HL-60 (cell line): ENCODE measurements around the gene ZNF622.

ENCODE experiments used
- DNase-seq, 2 experiments: peaks; one replicate each; pipeline ENCODE4 v3.0.0-alpha.2; 2010 to 2020; ENCODE audit warnings: low read depth in 1 of 2, low spot score in 1 of 2
- H3K27ac ChIP-seq: fragments of 250-450 bp; sonication (Bioruptor Pico); replicated peaks from 2 replicates; pipeline ENCODE4 v1.5.1; 2020; ENCODE audit warnings: mild to moderate bottlenecking, moderate library complexity
- H3K27me3 ChIP-seq: fragments of 250-450 bp; sonication (Bioruptor Pico); 2 replicates; pipeline ENCODE4 v1.5.1; 2021; ENCODE audit warnings: mild to moderate bottlenecking, moderate library complexity; ENCODE audit not compliant: insufficient read depth, poor library complexity, severe bottlenecking
- H3K4me3 ChIP-seq: replicated peaks from 2 replicates; pipeline ENCODE4 v1.5.1; 2011; ENCODE audit warnings: mild to moderate bottlenecking, control low read depth, low read length; ENCODE audit not compliant: insufficient read depth
- CTCF ChIP-seq: IDR thresholded peaks from one replicate; pipeline ENCODE4 v1.5.1; 2011; ENCODE audit warnings: low read length, control low read depth, inconsistent platforms; ENCODE audit not compliant: insufficient read depth
- GABPA ChIP-seq: IDR thresholded peaks from 2 replicates; pipeline ENCODE4 v1.6.1; 2012; ENCODE audit warnings: low read depth
- POLR2AphosphoS5 ChIP-seq: IDR thresholded peaks from 2 replicates; pipeline ENCODE4 v1.6.1; 2012; ENCODE audit warnings: low read depth
- REST ChIP-seq: IDR thresholded peaks from 2 replicates; pipeline ENCODE4 v1.6.1; 2012; ENCODE audit warnings: low read depth; ENCODE audit not compliant: insufficient replicate concordance
- SPI1 ChIP-seq: IDR thresholded peaks from 2 replicates; pipeline ENCODE4 v1.6.1; 2012; ENCODE audit warnings: low read depth, mild to moderate bottlenecking, borderline replicate concordance

Gene ZNF622

GRCh38 chr5:16459451-16459850 lies 6.1 kb downstream of the ZNF622 start:
- TF ChIP-seq GABPA (no peak), CTCF (no peak), REST (no peak), POLR2AphosphoS5 (no peak), SPI1 (no peak)
- H3K27me3 ChIP-seq = no peaks in the 10 kb centered on the region
- no peak for DNase-seq
- H3K4me3 ChIP-seq = no peak overlapping the region
- no peak overlapping the region for H3K27ac ChIP-seq

DNA sequence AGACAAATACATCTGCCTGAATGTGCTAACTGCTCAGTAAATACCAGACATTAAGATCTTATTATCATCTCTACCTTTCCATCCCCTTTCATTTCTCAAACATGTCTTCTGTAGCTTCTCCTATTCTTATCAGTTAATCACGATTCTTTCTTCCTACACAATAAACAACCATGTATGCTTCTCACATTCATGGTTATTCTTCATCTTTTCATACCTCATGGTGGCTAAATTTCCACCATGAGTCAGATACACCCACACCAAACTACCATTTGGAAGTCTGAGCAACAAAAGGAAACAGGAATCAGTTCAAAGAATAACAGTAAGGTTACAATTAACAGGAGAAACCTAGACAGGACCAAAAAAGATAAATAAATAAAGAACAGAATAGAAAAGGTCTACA lies 7.7 kb downstream of the ZNF622 start:
- no peak for DNase-seq
- Histone ChIP-seq H3K4me3 (no peak overlapping the region), H3K27ac (no peak overlapping the region), H3K27me3 (no peaks in the 10 kb centered on the region)
- TF ChIP-seq POLR2AphosphoS5 (no peak), REST (no peak), CTCF (no peak), SPI1 (no peak), GABPA (no peak)

- no peaks in the 10 kb centered on the region for H3K27me3 ChIP-seq
- H3K27ac ChIP-seq = no peak overlapping the region
- H3K4me3 ChIP-seq = no peak overlapping the region
- no peak for DNase-seq
- TF ChIP-seq CTCF (no peak), SPI1 (no peak), POLR2AphosphoS5 (no peak), GABPA (no peak), REST (no peak)
Observed at GRCh38 chr5:16457451-16457850, 8.1 kb downstream of the ZNF622 start.
